SH-SY5Y (cell line): ENCODE results near the gene CACNA1H.

Experiments
- GATA2 ChIP-seq: IDR thresholded peaks from 2 replicates; pipeline ENCODE4 v1.6.1; 2011; ENCODE audit warnings: mild to moderate bottlenecking, low read depth, low read length
- GATA3 ChIP-seq: IDR thresholded peaks from 2 replicates; pipeline ENCODE4 v1.6.1; 2011; ENCODE audit warnings: low read depth, mild to moderate bottlenecking, low read length, moderate library complexity

- TF ChIP-seq GATA3 (no peak), GATA2 (no peak)
Observed at GRCh38 chr16:1257561-1258224, 104.8 kb downstream of the CACNA1H start.
